H1 (cell line): ENCODE results near the gene SPATA21. TPM values are rescaled to one million over a fixed set of nuclear protein-coding genes. Genes with fewer than 3 reads are reported as not detected.

ENCODE experiments used
- CTCF ChIA-PET: fragments of 300-600 bp; sonication (Branson Sonifier 250); formaldehyde crosslinking; loops from one replicate; lab custom pipeline; 2021; ENCODE audit not compliant: partially characterized antibody; lab: Charles Lee
- POLR2A ChIA-PET: fragments of 300-600 bp; sonication (Branson Sonifier 250); formaldehyde crosslinking; loops from one replicate; lab custom pipeline; 2021; ENCODE audit warnings: inconsistent platforms; ENCODE audit not compliant: partially characterized antibody; lab: Charles Lee
- DNase-seq, 2 experiments: peaks; one replicate each; pipeline versions ENCODE4 v3.0.0 to v3.0.0-alpha.2; 2010 to 2022; ENCODE audit warnings: low spot score in 2 of 2, low read depth in 1 of 2, mixed read lengths in 1 of 2
- FAIRE-seq: peaks from 2 replicates; lab custom pipeline; 2011; peaks lifted over from hg19 to GRCh38; lab: Jason Lieb, UNC
- H2AFZ ChIP-seq: 2 replicates; pipeline ENCODE4 v1.8.1; 2012; ENCODE audit warnings: low read length, inconsistent platforms
- H2AK5ac ChIP-seq: 2 replicates; pipeline ENCODE4 v1.6.1; 2013; ENCODE audit warnings: low read depth, low read length
- H2BK120ac ChIP-seq: replicated peaks from 2 replicates; pipeline ENCODE3; 2013; ENCODE audit warnings: low read depth, low read length, inconsistent platforms
- H2BK12ac ChIP-seq: 2 replicates; pipeline ENCODE4 v1.6.1; 2013; ENCODE audit warnings: low read depth, low read length
- H2BK15ac ChIP-seq: 2 replicates; pipeline ENCODE4 v1.6.1; 2013; ENCODE audit warnings: low read length
- H2BK20ac ChIP-seq: 2 replicates; pipeline ENCODE4 v1.6.1; 2013; ENCODE audit warnings: low read length
- H2BK5ac ChIP-seq: 2 replicates; pipeline ENCODE4 v1.6.1; 2013; ENCODE audit warnings: low read depth, low read length
- H3K14ac ChIP-seq: 2 replicates; pipeline ENCODE4 v1.6.1; 2013; ENCODE audit warnings: inconsistent platforms; ENCODE audit not compliant: insufficient read length
- H3K18ac ChIP-seq: 2 replicates; pipeline ENCODE4 v1.6.1; 2013; ENCODE audit warnings: low read length; ENCODE audit errors: extremely low read depth
- H3K23ac ChIP-seq: 2 replicates; pipeline ENCODE4 v1.6.1; 2013; ENCODE audit warnings: inconsistent platforms; ENCODE audit not compliant: insufficient read length
- H3K23me2 ChIP-seq: 2 replicates; pipeline ENCODE4 v1.6.1; 2013; ENCODE audit warnings: low read depth, low read length
- H3K27ac ChIP-seq: 2 replicates; pipeline ENCODE4 v1.6.1; 2011; ENCODE audit warnings: low read depth, low read length, inconsistent platforms
- H3K27me3 ChIP-seq, 4 experiments: replicated peaks in 1 of 4; 1 replicate in 1 of 4; 2 replicates in 3 of 4; pipeline versions ENCODE4 v1.6.1 to v1.8.1; 2011 to 2013; ENCODE audit warnings: low read length in 3 of 4, mild to moderate bottlenecking in 3 of 4, inconsistent platforms in 2 of 4, mixed read lengths in 2 of 4, moderate library complexity in 1 of 4; ENCODE audit not compliant: control insufficient read depth in 3 of 4, insufficient read depth in 3 of 4; ENCODE audit errors: extremely low read depth in 1 of 4
- H3K36me3 ChIP-seq, 4 experiments: 2 replicates each; pipeline versions ENCODE4 v1.6.1 to v1.8.1; 2011 to 2013; ENCODE audit warnings: mild to moderate bottlenecking in 4 of 4, low read length in 3 of 4, moderate library complexity in 2 of 4, control low read depth in 1 of 4, inconsistent platforms in 1 of 4; ENCODE audit not compliant: insufficient read depth in 4 of 4, control insufficient read depth in 2 of 4
- H3K4ac ChIP-seq: replicated peaks from 2 replicates; pipeline ENCODE3; 2013; ENCODE audit warnings: low read length, low read depth, mixed read lengths, inconsistent platforms; ENCODE audit not compliant: insufficient read length
- H3K4me1 ChIP-seq, 4 experiments: replicated peaks in 1 of 4; 1 replicate in 1 of 4; 2 replicates in 3 of 4; pipeline versions ENCODE4 v1.6.1 to v1.8.1; 2011 to 2013; ENCODE audit warnings: low read length in 3 of 4, inconsistent platforms in 2 of 4, mixed read lengths in 1 of 4; ENCODE audit not compliant: insufficient read depth in 4 of 4, control insufficient read depth in 3 of 4
- H3K4me2 ChIP-seq, 2 experiments: 2 replicates each; pipeline versions ENCODE4 v1.6.1 to v1.8.1; 2011 to 2013; ENCODE audit warnings: low read depth in 2 of 2, low read length in 2 of 2, control low read depth in 1 of 2, inconsistent platforms in 1 of 2, mild to moderate bottlenecking in 1 of 2; ENCODE audit not compliant: insufficient read depth in 1 of 2
- H3K4me3 ChIP-seq, 4 experiments: fragments of 200-600, 300-600 bp in 1 of 4; sonication (generic), shearing (Covaris generic), sonication (Bioruptor Twin) in 1 of 4; 2 replicates each; pipeline versions ENCODE4 v1.5.1 to v1.8.1; 2011 to 2016; ENCODE audit warnings: low read length in 4 of 4, low read depth in 3 of 4, control low read depth in 2 of 4, inconsistent platforms in 2 of 4, mild to moderate bottlenecking in 2 of 4, mixed read lengths in 1 of 4, moderate library complexity in 1 of 4; ENCODE audit not compliant: insufficient read depth in 2 of 4; ENCODE audit errors: extremely low read depth in 1 of 4
- H3K56ac ChIP-seq: replicated peaks from 2 replicates; pipeline ENCODE3; 2013; ENCODE audit warnings: low read depth, mild to moderate bottlenecking, mixed read lengths, low read length, inconsistent platforms; ENCODE audit not compliant: insufficient read length
- H3K79me1 ChIP-seq: 2 replicates; pipeline ENCODE4 v1.6.1; 2013; ENCODE audit warnings: low read depth, low read length, control low read depth
- H3K79me2 ChIP-seq, 2 experiments: 2 replicates each; pipeline versions ENCODE4 v1.6.1 to v1.8.1; 2012 to 2013; ENCODE audit warnings: low read length in 2 of 2, mild to moderate bottlenecking in 2 of 2, inconsistent platforms in 1 of 2; ENCODE audit not compliant: insufficient read depth in 2 of 2, control insufficient read depth in 1 of 2
- H3K9ac ChIP-seq, 4 experiments: replicated peaks in 1 of 4; 1 replicate in 1 of 4; 2 replicates in 3 of 4; pipeline versions ENCODE4 v1.6.1 to v1.8.1; 2011 to 2013; ENCODE audit warnings: low read depth in 3 of 4, low read length in 3 of 4, control low read depth in 2 of 4, mild to moderate bottlenecking in 2 of 4, moderate library complexity in 2 of 4, inconsistent platforms in 1 of 4; ENCODE audit errors: extremely low read depth in 1 of 4
- H3K9me3 ChIP-seq, 2 experiments: 2 replicates each; pipeline versions ENCODE4 v1.6.1 to v1.8.1; 2012 to 2013; ENCODE audit warnings: mild to moderate bottlenecking in 2 of 2, moderate library complexity in 2 of 2, control low read depth in 1 of 2, inconsistent platforms in 1 of 2, low read depth in 1 of 2, low read length in 1 of 2, mixed read lengths in 1 of 2; ENCODE audit not compliant: insufficient read depth in 2 of 2
- H4K20me1 ChIP-seq, 2 experiments: replicated peaks in 1 of 2; 2 replicates each; pipeline versions ENCODE3 to v1.8.1; 2011 to 2013; ENCODE audit warnings: inconsistent platforms in 2 of 2, low read length in 2 of 2, mild to moderate bottlenecking in 1 of 2; ENCODE audit not compliant: insufficient read depth in 2 of 2, control insufficient read depth in 1 of 2
- H4K5ac ChIP-seq: 2 replicates; pipeline ENCODE4 v1.6.1; 2013; ENCODE audit warnings: low read length, low read depth, mixed read lengths, inconsistent platforms; ENCODE audit not compliant: insufficient read length
- H4K8ac ChIP-seq: 2 replicates; pipeline ENCODE4 v1.8.0; 2013; ENCODE audit warnings: mild to moderate bottlenecking, moderate library complexity, low read length, inconsistent platforms; ENCODE audit not compliant: insufficient read depth; ENCODE audit errors: extremely low read depth
- H4K91ac ChIP-seq: replicated peaks from 2 replicates; pipeline ENCODE3; 2013; ENCODE audit warnings: low read length, mixed read lengths, inconsistent platforms; ENCODE audit not compliant: insufficient read length
- CBX8 ChIP-seq: fragments of 300-800, 300-1000 bp; sonication (generic); IDR thresholded peaks from 2 replicates; pipeline ENCODE4 v1.7.1; 2016; ENCODE audit warnings: low read depth, low read length, borderline replicate concordance
- SIX5 ChIP-seq: IDR thresholded peaks from 2 replicates; pipeline ENCODE4 v1.6.1; 2011; ENCODE audit warnings: mild to moderate bottlenecking, low read depth, low read length
- WGBS, 2 experiments: shearing (Covaris generic) in 1 of 2; methylation state at CpG; one replicate each; pipeline versions ENCODE4 v1.1.6 to v1.1.7; 2013 to 2015; ENCODE audit warnings: low lambda C conversion rate in 2 of 2, mixed read lengths in 2 of 2, inconsistent platforms in 1 of 2, low coverage in 1 of 2, missing lambda C conversion rate in 1 of 2; ENCODE audit not compliant: insufficient replicate concordance in 2 of 2, insufficient coverage in 1 of 2, insufficient read length in 1 of 2; ENCODE audit errors: extremely low coverage in 1 of 2, missing lambda C conversion rate in 1 of 2; 5-methylcytosine and 5-hydroxymethylcytosine counted together
- polyA plus RNA-seq, 7 experiments: library from polyadenylated mRNA; depleted of rRNA in 3 of 7; stranded (reverse) in 5 of 7; unstranded in 2 of 7; fragments of >200 nt in 5 of 7; fragments of 200-250 nt in 2 of 7; gene quantifications; 1 replicate in 5 of 7; 2 replicates in 1 of 7; 4 replicates in 1 of 7; pipeline versions ENCODE4 v1.2.1 to v1.2.3, GENCODE V29; 2011 to 2013; ENCODE audit warnings: missing spikeins in 2 of 7, mixed read lengths in 2 of 7
- total RNA-seq: library from RNA; stranded (reverse); fragmentation: NEBNext Ultra II Directional; extraction: Animal tissue kit (Norgen Biotek cat#: 25700); gene quantifications from 2 replicates; pipeline ENCODE4 v1.2.1, GENCODE V29; 2021

SPATA21 gene
- total and polyA plus RNA-seq, 2 of the 8 experiments (the other 6 are each of a cell fraction or from before 2014, with no cell fraction given) = not detected

- Histone ChIP-seq H3K4me3 (no peak overlapping the region), H2BK5ac (no peak overlapping the region), H4K20me1 (peaks cover 26 to 30% of the 10 kb centered on the region in 2 experiments), H4K5ac (no peak overlapping the region), H2BK20ac (no peak overlapping the region), H2AFZ (no peak overlapping the region), H2BK120ac (no peak overlapping the region), H4K91ac (no peak overlapping the region), H3K27ac (no peak overlapping the region), H3K14ac (no peak overlapping the region), H2BK15ac (no peak overlapping the region), H3K9me3 (no peaks in the 10 kb centered on the region), H3K4me2 (no peak overlapping the region), H3K56ac (no peak overlapping the region), H3K27me3 (no peaks in the 10 kb centered on the region), H3K36me3 (no peaks in the 10 kb centered on the region), H3K79me1 (peaks cover 15% of the 10 kb centered on the region), H3K4me1 (peaks cover 6 to 13% (median 11%) of the 10 kb centered on the region in 4 experiments), H3K4ac (no peak overlapping the region), H3K79me2 (peaks cover 11 to 96% of the 10 kb centered on the region in 2 experiments), H2AK5ac (no peak overlapping the region), H3K23me2 (no peaks in the 10 kb centered on the region), H3K18ac (no peak overlapping the region), H2BK12ac (no peak overlapping the region), H3K9ac (no peak overlapping the region), H4K8ac (no peak overlapping the region), H3K23ac (no peak overlapping the region)
- ChIA-PET CTCF (no interaction called here), POLR2A (no interaction called here)
- FAIRE-seq (no peak), DNase-seq (no peak)
- WGBS, 2 experiments = 94% methylated on average over 5 of the region's 5 CpGs; no CpG with 5 or more reads in 1 of the 2 experiments
- TF ChIP-seq SIX5 (no peak), CBX8 (no peak)
These were observed 53.3 kb downstream of the SPATA21 start for GRCh38 chr1:16383888-16384287.
